AG09309 (cell line): ENCODE measurements around the gene YWHAH.
"Not testable (repeated sequence)": the region's sequence is repeated elsewhere in the genome, so short reads cannot be mapped to it uniquely, and the experiment has no call there.

Experiments used
- DNase-seq: peaks from one replicate; pipeline ENCODE4 v3.0.0-alpha.2; 2010; ENCODE audit warnings: low read depth
- H3K4me3 ChIP-seq: 2 replicates; pipeline ENCODE4 v1.5.1; 2011; ENCODE audit warnings: mild to moderate bottlenecking, low read depth, low read length, moderate library complexity; ENCODE audit not compliant: control insufficient read depth
- TF ChIP-seq, protein P1 (sequence below): IDR thresholded peaks from 2 replicates; pipeline ENCODE4 v1.5.1; 2011; ENCODE audit warnings: mild to moderate bottlenecking, low read depth, low read length, inconsistent platforms; ENCODE audit not compliant: insufficient read depth, control insufficient read depth; ENCODE audit errors: missing control alignments

YWHAH gene

DNA sequence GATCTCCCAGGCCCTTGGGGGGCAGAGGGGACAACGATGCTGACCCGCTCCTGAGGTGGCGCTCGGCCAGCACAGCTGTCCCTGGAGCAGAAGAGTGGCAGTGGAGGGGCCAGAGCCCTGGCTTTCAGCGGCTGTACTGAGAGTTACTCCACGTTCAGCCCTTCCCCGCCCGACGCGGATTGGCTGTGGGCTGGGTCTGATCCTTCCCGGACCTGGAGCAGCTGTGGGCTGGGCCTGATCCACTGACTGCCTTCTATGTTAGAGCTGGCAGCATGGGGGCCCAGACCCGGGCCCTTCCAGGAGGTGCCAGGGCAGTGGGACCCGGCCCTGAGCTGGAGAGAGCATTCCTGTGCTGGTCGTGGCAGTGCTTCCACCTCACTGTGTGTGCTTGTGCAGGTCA lies 27.8 kb downstream of the YWHAH start:
- TF ChIP-seq, protein P1, sequence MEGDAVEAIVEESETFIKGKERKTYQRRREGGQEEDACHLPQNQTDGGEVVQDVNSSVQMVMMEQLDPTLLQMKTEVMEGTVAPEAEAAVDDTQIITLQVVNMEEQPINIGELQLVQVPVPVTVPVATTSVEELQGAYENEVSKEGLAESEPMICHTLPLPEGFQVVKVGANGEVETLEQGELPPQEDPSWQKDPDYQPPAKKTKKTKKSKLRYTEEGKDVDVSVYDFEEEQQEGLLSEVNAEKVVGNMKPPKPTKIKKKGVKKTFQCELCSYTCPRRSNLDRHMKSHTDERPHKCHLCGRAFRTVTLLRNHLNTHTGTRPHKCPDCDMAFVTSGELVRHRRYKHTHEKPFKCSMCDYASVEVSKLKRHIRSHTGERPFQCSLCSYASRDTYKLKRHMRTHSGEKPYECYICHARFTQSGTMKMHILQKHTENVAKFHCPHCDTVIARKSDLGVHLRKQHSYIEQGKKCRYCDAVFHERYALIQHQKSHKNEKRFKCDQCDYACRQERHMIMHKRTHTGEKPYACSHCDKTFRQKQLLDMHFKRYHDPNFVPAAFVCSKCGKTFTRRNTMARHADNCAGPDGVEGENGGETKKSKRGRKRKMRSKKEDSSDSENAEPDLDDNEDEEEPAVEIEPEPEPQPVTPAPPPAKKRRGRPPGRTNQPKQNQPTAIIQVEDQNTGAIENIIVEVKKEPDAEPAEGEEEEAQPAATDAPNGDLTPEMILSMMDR: no peak
- no peak for DNase-seq
- no peak overlapping the region for H3K4me3 ChIP-seq

DNA sequence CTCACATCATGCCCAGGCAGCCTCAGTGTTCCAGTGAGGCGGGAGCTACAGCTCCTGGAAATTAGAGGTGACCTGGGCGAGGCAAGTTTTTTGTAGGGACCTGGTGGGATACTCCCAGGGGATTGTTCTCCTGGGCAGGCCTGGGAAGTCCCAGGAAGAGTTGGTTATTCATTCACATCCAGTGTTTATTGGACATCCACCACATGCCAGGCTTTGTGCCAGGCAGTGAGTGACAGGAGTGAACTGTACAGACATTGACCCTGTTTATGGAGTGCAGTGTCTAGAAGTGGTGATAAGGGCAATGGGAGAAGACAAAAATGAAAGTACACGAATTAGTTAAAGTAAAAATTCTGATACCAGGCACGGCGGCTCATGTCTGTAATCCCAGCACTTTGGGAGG lies 29.4 kb downstream of the YWHAH start:
- no peak for DNase-seq
- TF ChIP-seq, protein P1: no peak
- H3K4me3 ChIP-seq: no peak overlapping the region

DNA sequence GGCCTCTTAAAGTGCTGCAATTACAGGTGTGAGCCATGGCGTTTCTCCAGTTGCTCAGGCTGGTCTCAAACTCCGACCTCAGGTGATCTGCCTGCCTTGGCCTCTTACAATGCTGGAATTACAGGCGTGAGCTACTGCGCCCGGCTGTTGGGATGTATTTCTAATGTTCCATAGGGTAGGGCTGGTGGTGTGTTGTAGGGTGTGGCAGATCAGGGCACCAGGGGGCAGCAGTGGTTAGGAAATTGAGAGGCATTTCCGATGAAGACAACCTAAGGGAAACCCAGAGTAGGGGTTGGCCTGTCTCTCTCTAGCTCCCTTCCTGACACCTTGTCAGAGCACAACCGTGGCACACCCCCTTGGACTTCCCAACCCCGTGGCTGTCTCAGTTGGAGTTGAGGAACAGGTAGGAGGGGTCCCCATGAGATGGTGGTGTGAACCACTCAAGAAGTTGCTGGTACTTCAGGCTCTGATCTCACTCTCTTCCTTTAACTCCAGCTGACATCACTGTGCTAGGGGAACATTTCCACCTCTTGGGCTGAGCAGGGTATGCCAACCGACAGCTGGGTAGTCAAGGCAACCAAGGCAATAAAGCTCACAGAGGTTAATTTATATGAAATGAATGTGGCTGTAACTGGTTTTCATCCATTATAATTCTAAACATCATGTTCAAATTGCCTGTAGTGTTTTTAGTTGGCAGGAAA lies 33.0 kb downstream of the YWHAH start:
- no peak for DNase-seq
- no peak overlapping the region for H3K4me3 ChIP-seq
- TF ChIP-seq, protein P1: peak; percentile 84

DNA sequence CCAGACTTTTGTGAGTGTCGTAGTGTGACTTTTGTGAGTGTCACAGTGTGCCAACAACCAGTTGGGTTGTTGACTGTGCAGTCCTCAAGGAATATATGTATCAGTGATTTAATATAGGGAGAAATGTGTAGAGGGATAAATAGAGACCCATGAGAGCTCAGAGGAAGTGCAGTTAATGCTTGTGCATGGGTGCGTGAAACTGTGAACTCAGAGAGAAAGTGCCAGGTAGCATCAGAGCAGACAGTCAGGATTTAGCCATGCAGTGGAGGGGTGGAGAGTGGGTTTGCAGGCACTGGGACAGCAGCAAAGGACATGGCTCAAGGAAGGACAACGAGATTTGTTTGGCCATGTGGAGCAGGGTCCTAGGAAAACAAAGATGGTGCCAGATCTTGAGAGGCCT lies 33.6 kb downstream of the YWHAH start:
- DNase-seq: no peak

DNA sequence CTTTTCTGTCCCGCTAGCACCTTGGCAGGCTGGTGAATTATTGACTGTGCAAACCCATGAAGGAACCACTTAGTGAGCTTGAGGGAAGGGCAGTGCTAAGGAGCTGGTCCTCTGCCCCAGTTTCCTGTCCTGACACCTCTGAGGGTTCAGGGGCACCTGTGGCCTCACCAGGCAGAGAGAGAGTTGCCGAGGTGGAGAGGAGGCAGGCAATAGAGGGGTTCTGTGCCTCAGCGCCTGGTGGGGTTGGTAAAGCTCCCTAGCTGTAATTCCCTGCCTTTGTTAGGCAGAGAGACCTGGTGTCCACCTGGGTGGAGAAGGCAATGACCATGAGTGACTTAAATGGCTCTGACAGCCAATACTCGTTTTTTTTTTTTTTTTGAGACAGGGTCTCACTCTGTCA lies 36.3 kb downstream of the YWHAH start:
- no peak overlapping the region for H3K4me3 ChIP-seq
- no peak for DNase-seq
- TF ChIP-seq, protein P1: no peak

More for the DNA sequence above, 33.6 kb downstream of the YWHAH start:
- H3K4me3 ChIP-seq: no peak overlapping the region
- TF ChIP-seq, protein P1: no peak

DNA sequence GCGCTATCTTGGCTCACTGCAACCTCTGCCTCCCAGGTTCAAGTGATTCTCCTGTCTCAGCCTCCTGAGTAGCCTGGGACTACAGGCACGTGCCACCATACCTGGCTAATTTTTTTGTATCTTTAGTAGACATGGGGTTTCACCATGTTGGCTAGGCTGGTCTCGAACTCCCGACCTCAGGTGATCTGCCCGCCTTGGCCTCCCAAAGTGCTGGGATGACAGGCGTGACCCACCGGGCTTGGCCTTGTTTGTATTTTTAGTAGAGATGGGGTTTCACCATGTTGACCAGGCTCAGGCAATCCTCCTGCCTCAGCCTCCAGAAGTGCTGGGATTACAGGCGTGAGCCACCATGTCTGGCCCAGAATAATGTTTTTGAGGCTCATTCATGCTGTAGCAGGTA lies 37.6 kb downstream of the YWHAH start:
- DNase-seq, H3K4me3 ChIP-seq: not testable (repeated sequence)

DNA sequence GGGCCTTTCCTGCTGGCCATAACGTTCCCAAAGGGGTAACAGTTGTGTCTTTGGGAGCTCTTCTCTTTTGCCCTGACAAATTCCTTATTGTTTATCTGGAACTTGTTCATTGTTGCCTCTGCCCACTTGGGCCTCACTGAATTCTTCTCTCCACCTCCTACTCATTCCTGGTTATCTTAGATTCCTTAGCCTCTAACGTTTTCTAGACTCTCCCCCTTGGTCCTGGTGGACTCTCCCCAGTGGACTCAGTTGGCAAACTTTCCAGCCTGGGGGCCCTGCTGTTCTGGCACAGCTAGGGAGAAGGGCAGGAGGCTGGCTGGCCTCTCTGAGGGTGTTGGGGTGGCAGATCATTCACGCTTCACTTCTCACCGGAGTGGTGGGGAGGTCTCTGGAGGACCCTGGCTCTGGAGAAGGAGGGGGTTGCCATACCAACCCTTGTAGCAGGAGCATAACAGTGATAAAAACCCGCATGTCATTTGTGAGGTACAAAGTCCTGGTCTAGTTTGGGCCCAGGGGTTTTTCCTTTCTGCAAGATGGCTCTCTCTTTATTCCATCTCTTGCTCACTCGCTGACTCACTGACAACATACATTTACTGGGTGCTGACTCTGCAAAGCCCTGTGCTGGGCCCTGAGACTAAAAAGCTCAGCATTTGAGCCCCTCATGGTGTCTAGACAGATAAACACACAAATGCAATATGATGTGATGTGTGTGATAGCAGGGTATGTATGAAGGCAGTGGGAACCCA lies 39.7 kb downstream of the YWHAH start:
- no peak for DNase-seq
- no peak overlapping the region for H3K4me3 ChIP-seq
- TF ChIP-seq, protein P1: no peak
